GM21576 (cell line): ENCODE measurements around the gene LAMA5.

ENCODE experiments used
- ATAC-seq: cut with Tn5 transposase; IDR thresholded peaks from one replicate; pipeline ENCODE4 v1.9.1; 2021; ENCODE audit warnings: mild to moderate bottlenecking, moderate library complexity; ENCODE audit not compliant: unreplicated experiment

The LAMA5 gene

GRCh38 chr20:62293111-62293784 is 73.9 kb downstream of the LAMA5 start:
- ATAC-seq = no peak

DNA sequence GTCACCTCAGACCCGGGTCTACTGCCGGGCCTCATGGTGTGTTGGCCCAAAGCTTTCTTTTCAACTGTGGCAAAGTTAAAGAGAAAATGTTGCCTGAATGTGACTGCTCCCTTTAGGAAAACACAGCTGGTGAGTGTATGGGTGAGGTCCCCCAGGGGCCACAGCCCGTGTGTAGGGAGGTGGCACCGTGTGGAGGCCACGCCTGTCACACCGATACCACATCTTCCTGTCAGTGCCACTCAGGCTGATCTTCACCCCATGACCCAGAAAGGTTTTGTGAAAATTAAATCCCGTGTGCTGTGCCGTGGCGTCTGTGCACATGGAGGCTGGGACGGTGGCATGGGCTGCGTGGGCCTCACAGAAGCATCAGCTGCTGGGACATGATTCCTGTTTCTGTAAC is 75.0 kb downstream of the LAMA5 start:
- ATAC-seq = no peak

DNA sequence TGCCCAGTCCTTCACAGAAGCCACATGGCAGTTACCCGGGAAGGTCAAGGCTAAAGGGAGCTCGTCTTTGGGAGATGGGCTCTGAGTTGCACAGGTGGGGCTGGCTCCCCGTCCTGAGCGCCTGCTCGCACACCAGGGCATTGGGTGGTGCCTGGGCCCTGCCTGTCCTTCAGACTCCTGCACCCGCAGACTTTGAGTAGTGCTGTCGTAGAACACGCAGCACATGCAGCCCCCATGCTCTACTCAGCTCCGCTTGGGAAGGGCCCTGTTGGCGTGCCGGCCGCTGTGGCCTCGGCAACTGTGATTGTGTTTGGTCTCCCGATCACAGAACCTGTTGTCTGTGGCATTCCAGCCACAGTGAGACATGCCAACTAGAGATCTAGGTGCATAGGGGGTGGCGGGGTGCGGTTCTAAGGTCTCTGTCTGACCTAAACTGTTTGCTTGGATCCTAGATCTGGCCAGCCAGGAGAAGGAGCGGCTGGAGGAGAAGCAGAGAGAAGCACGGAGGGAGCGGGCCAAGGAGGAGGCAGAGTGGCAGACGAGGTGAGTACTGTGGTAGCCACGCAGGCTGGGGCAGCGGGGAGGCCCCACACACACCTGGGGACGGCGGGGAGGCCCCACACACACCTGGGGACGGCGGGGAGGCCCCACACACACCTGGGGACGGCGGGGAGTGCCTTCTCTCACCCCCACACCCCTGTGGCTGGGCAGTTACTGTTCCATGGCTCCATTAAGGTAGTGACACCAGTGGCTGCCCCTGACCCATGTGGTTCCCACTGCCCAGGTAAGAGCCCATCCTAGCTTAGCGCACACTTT is 75.7 kb downstream of the LAMA5 start:
- ATAC-seq = no peak

DNA sequence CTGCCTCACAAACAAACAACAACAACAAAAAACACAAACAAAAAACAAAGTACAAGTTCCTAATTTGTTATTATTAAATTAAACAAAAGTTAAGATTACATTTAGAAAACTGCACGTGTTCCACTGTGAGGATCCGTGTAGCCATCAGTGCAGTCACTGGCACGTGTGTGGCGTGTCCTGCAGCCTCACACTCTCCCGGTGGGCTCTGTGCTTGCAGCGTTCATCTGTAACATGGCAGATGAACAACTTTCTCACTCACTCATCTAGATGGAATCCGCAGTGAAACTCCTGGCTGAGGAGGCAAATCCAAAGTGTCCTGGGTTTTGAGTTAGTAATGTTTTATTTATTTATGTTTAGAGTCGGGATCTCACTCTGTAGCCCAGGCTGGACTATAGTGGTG is 77.2 kb downstream of the LAMA5 start:
- no peak for ATAC-seq

- no peak for ATAC-seq
These were observed 78.0 kb downstream of the LAMA5 start for GRCh38 chr20:62289131-62289530.

- ATAC-seq = no peak
These were observed 78.5 kb downstream of the LAMA5 start for GRCh38 chr20:62288535-62289105.

- ATAC-seq = no peak
These were observed 79.2 kb downstream of the LAMA5 start for GRCh38 chr20:62287759-62288534.

DNA sequence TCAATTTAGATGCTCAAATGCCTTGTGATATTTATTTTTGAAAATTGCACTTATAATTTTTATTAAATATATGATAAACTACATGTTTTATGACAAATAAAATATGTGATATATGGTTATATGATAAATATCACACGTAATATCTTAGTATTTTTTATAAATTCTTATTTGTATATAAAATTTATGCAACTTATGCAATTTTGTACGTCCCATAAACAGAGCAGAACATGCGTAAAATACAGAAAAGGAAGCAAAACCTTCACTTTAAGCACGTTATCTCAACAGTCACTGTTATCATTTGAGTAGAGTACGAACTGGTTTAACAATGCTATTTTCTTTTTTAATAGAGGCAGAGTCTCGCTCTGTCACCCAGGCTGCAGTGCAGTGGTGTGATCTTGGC is 80.0 kb downstream of the LAMA5 start:
- no peak for ATAC-seq

GRCh38 chr20:62286493-62287064 is 80.5 kb downstream of the LAMA5 start:
- ATAC-seq = no peak

- no peak for ATAC-seq
These were observed 81.4 kb downstream of the LAMA5 start for GRCh38 chr20:62285722-62286121.

DNA sequence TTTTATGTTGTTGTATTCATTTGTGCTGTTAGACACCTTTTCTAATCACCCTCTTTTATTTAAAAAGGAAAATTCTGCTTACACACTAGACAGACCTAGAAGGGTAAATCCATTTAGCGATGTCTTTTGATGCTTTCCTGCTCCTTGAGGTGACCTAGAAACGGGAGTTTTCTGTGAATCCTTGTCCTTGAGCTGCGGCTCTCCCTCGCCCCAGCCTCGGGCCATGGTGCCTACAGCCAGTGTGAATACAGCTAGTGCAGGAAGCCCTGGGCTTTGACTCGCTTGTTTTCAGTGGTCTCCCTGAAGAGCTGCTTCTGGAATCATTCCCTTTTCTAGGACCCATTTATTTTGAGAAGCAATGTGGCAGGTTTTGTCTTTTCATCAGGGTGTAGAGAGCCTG is 82.0 kb downstream of the LAMA5 start:
- no peak for ATAC-seq

DNA sequence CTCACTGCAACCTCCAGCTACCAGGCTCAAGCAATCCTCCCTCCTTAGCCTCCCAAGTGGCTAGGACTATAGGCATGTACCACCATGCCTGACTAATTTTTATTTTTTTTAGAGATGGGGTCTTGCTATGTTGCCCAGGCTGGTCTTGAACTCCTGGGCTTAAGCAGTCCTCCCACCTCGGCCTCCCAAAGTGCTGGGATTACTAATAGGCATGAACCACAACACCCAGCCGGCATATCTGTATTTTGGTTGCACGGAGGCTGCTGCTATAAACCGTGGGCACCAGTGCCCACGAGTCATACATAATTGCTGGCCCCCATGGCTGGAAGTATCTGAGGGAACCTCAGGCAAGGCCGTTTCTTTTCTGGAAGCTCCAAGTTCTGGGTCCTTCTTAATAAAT is 82.7 kb downstream of the LAMA5 start:
- ATAC-seq = no peak

GRCh38 chr20:62282877-62283503 is 84.1 kb downstream of the LAMA5 start:
- ATAC-seq = no peak

- no peak for ATAC-seq
These were observed 85.0 kb downstream of the LAMA5 start for GRCh38 chr20:62282103-62282502.

DNA sequence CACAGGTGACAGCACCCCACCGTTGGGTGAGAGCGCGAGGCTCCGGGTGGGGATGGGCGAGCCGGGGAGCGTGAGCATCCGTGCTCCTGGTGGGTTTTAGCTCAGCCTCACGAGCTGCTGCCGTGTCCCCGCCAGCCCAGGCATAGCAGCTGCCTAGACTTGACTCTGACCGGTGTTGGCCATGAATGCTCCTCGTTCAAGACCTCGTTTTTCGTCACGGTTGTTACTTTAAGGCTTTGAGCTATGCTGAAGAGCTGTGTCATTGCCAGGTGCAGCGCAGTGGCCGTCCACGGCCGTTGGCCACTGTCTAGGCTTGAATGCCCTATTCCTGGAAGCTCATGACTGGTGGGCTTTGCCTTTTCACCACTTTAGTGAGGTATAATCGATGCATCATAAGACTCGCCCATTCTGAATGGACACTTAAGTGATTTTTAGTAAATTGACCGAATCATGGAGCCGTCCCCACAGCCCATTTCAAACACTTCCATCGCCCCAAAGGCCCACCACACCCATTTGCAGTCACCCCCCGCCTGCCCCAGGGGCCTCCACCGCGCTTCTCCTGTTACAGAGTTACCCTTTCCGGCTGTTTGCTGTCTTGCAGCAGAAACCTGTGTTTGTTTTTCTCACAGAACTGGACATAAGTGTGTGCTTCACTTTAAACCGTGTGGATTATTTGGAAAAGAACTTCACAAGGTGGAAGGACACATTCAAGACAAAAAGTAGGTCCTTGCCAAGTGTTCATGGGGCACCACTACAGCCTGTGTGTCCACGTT is 85.8 kb downstream of the LAMA5 start:
- no peak for ATAC-seq

DNA sequence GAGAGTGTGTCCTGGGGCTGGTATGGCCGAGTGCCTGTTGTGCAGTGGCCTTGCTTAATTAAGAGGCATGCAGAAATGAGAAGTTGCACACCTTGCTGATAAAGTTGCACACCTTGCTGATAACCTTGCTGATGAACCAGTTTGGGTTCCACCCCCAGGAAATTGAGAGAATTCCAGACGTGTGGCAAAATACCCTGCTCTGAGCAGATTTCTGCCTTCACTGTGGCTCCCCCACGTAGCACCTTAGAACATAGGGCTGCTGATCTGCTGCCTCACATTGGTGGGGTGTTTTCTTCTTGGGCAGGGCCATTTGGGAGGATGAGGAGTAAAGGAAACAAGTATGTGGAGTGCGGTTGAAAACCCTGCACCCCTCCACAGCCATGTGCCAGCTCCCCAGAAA is 86.8 kb downstream of the LAMA5 start:
- ATAC-seq = no peak

- no peak for ATAC-seq
These were observed 89.9 kb downstream of the LAMA5 start for GRCh38 chr20:62277253-62277652.

GRCh38 chr20:62276439-62276838 is 90.7 kb downstream of the LAMA5 start:
- ATAC-seq = no peak

DNA sequence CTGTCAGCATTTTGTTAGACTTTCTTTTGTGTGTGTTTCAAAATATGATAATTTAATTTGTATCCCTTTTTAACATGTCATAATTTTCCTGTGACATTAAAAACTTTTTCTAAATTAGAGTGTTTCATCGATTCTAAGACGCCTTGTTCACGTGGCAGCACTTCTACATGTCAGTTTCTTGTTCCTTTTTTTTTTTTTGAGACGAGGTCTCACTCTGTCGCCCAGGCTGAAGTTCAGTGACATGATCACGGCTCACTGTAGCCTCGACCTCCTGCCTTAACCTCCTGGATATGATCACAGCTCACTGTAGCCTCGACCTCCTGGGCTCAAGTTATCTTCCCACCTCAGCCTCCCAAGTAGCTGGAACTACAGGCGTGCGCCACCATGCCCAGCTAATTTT is 91.9 kb downstream of the LAMA5 start:
- ATAC-seq = no peak
